B cell (primary cell): Measurements from ENCODE around the gene RMC1.

Experiments
- CTCF ChIP-seq: fragments of 200-600 bp; IDR thresholded peaks from one replicate; pipeline ENCODE4 v1.8.0; 2022; ENCODE audit warnings: antibody characterized with exemption, mild to moderate bottlenecking
- EZH2 ChIP-seq: IDR thresholded peaks from 2 replicates; pipeline ENCODE4 v1.6.1; 2012; ENCODE audit warnings: borderline replicate concordance, low read depth, mild to moderate bottlenecking, moderate library complexity, low read length; ENCODE audit not compliant: insufficient read depth, poor library complexity, severe bottlenecking

- TF ChIP-seq EZH2 (no peak), CTCF (peak; percentile 83)
These were observed 4.4 kb upstream of the RMC1 start for GRCh38 chr18:23498877-23499276.
